IMR-90 (cell line): Measurements from ENCODE around the gene POLR2I. TPM values are rescaled to one million over a fixed set of nuclear protein-coding genes. Genes with fewer than 3 reads are reported as not detected.

ENCODE experiments used
- ATAC-seq: fragments of 200-7000 bp; cut with Tn5 transposase; 2 replicates; pipeline ENCODE4 v1.9.1; 2020; ENCODE audit warnings: low read depth, mild to moderate bottlenecking, moderate library complexity
- BruUV-seq: library from RNA; stranded (reverse); fragments of 400-500 nt; replicated peaks from 2 replicates; lab custom pipeline; 2021; lab: Mats Ljungman, UMichigan
- CTCF ChIA-PET: fragments of 300-600 bp; formaldehyde crosslinking; extraction: SDS; loops from one replicate; lab custom pipeline; 2021; ENCODE audit warnings: antibody characterized with exemption; lab: Yijun Ruan, JAX
- POLR2A ChIA-PET: fragments of 300-600 bp; sonication (Branson Sonifier 250); formaldehyde crosslinking; loops from one replicate; lab custom pipeline; 2022; ENCODE audit warnings: antibody characterized with exemption; ENCODE audit not compliant: unreplicated experiment; lab: Charles Lee
- DNase-seq: peaks from one replicate; pipeline ENCODE4 v3.0.0; 2013
- H2AFZ ChIP-seq: replicated peaks from 2 replicates; pipeline ENCODE3; 2013; ENCODE audit warnings: low read length, mild to moderate bottlenecking; ENCODE audit not compliant: poor library complexity
- H2AK5ac ChIP-seq: 2 replicates; pipeline ENCODE4 v1.6.1; 2013; ENCODE audit warnings: low read depth, low read length, inconsistent platforms
- H2AK9ac ChIP-seq: replicated peaks from 2 replicates; pipeline ENCODE3; 2013; ENCODE audit warnings: mild to moderate bottlenecking, low read depth, low read length, moderate library complexity; ENCODE audit not compliant: poor library complexity
- H2BK120ac ChIP-seq: 2 replicates; pipeline ENCODE4 v1.6.1; 2013; ENCODE audit warnings: low read depth, low read length, inconsistent platforms
- H2BK15ac ChIP-seq: 3 replicates; pipeline ENCODE4 v1.6.1; 2013; ENCODE audit warnings: low read depth, low read length, inconsistent platforms
- H2BK20ac ChIP-seq: 2 replicates; pipeline ENCODE4 v1.6.1; 2013; ENCODE audit warnings: low read depth, mild to moderate bottlenecking, inconsistent platforms, low read length, moderate library complexity
- H2BK5ac ChIP-seq: 2 replicates; pipeline ENCODE4 v1.6.1; 2013; ENCODE audit warnings: mild to moderate bottlenecking, low read depth, low read length, inconsistent platforms; ENCODE audit not compliant: poor library complexity, severe bottlenecking
- H3K14ac ChIP-seq: replicated peaks from 2 replicates; pipeline ENCODE4 v1.6.1; 2013; ENCODE audit warnings: low read depth, low read length, inconsistent platforms
- H3K18ac ChIP-seq: 2 replicates; pipeline ENCODE4 v1.6.1; 2013; ENCODE audit warnings: low read depth, low read length, control low read depth
- H3K23ac ChIP-seq: 2 replicates; pipeline ENCODE4 v1.6.1; 2013; ENCODE audit warnings: low read depth, low read length, inconsistent platforms
- H3K27ac ChIP-seq: 2 replicates; pipeline ENCODE4 v1.5.1; 2013; ENCODE audit warnings: mild to moderate bottlenecking, control low read depth, low read length; ENCODE audit not compliant: insufficient read depth
- H3K27me3 ChIP-seq: 2 replicates; pipeline ENCODE4 v1.6.1; 2013; ENCODE audit warnings: low read length; ENCODE audit not compliant: control insufficient read depth, insufficient read depth
- H3K36me3 ChIP-seq: 2 replicates; pipeline ENCODE4 v1.6.1; 2013; ENCODE audit warnings: low read length, mixed read lengths; ENCODE audit not compliant: control insufficient read depth, insufficient read depth
- H3K4ac ChIP-seq: 2 replicates; pipeline ENCODE4 v1.6.1; 2013; ENCODE audit warnings: low read depth, low read length, inconsistent platforms
- H3K4me1 ChIP-seq: 2 replicates; pipeline ENCODE4 v1.6.1; 2013; ENCODE audit warnings: low read length, mixed read lengths; ENCODE audit not compliant: control insufficient read depth, insufficient read depth
- H3K4me2 ChIP-seq: 2 replicates; pipeline ENCODE4 v1.6.1; 2013; ENCODE audit warnings: low read depth, mild to moderate bottlenecking, control low read depth, low read length, moderate library complexity
- H3K4me3 ChIP-seq: 2 replicates; pipeline ENCODE4 v1.5.1; 2013; ENCODE audit warnings: low read depth, mild to moderate bottlenecking, control low read depth, low read length, moderate library complexity; ENCODE audit not compliant: insufficient read depth
- H3K56ac ChIP-seq: 2 replicates; pipeline ENCODE4 v1.6.1; 2013; ENCODE audit warnings: low read length, inconsistent platforms; ENCODE audit not compliant: insufficient read depth; ENCODE audit errors: extremely low read depth
- H3K79me1 ChIP-seq, 2 experiments: 2 replicates each; pipeline ENCODE4 v1.6.1; 2013; ENCODE audit warnings: low read length in 2 of 2, inconsistent platforms in 1 of 2, low read depth in 1 of 2
- H3K9ac ChIP-seq: 2 replicates; pipeline ENCODE4 v1.6.1; 2013; ENCODE audit warnings: low read depth, low read length, control low read depth
- H3K9me1 ChIP-seq: 2 replicates; pipeline ENCODE4 v1.6.1; 2013; ENCODE audit warnings: low read length, inconsistent platforms; ENCODE audit not compliant: insufficient read depth
- H3K9me3 ChIP-seq: 2 replicates; pipeline ENCODE4 v1.6.1; 2013; ENCODE audit warnings: low read length; ENCODE audit not compliant: control insufficient read depth, insufficient read depth
- H4K20me1 ChIP-seq: 2 replicates; pipeline ENCODE4 v1.6.1; 2013; ENCODE audit warnings: low read length, inconsistent platforms; ENCODE audit not compliant: insufficient read depth
- H4K5ac ChIP-seq: 2 replicates; pipeline ENCODE4 v1.6.1; 2013; ENCODE audit warnings: mild to moderate bottlenecking, low read depth, low read length, control low read depth
- H4K8ac ChIP-seq, 2 experiments: 2 replicates each; pipeline ENCODE4 v1.6.1; 2013; ENCODE audit warnings: low read depth in 2 of 2, low read length in 2 of 2, control low read depth in 1 of 2, inconsistent platforms in 1 of 2
- H4K91ac ChIP-seq: 2 replicates; pipeline ENCODE4 v1.6.1; 2013; ENCODE audit warnings: low read depth, low read length, inconsistent platforms; ENCODE audit not compliant: insufficient read depth
- BHLHE40 ChIP-seq: fragments of 150-350 bp; IDR thresholded peaks from 2 replicates; pipeline ENCODE4 v1.6.1; 2016; ENCODE audit warnings: mild to moderate bottlenecking, low read depth, low read length
- CEBPB ChIP-seq: IDR thresholded peaks from 2 replicates; pipeline ENCODE4 v1.6.1; 2012; ENCODE audit warnings: low read depth, low read length, improper control_type of control experiment
- CHD1 ChIP-seq: IDR thresholded peaks from 2 replicates; pipeline ENCODE4 v1.6.1; 2012; ENCODE audit warnings: low read depth, low read length, improper control_type of control experiment
- MAFK ChIP-seq: IDR thresholded peaks from 2 replicates; pipeline ENCODE4 v1.6.1; 2012; ENCODE audit warnings: low read depth, low read length, improper control_type of control experiment
- MAZ ChIP-seq: IDR thresholded peaks from 2 replicates; pipeline ENCODE4 v1.6.1; 2012; ENCODE audit warnings: low read depth, mild to moderate bottlenecking, low read length, improper control_type of control experiment, moderate library complexity, borderline replicate concordance
- NFE2L2 ChIP-seq: fragments of 150-350 bp; IDR thresholded peaks from 2 replicates; pipeline ENCODE4 v1.6.1; 2016; ENCODE audit warnings: low read depth, mild to moderate bottlenecking, low read length
- RAD21 ChIP-seq: IDR thresholded peaks from 2 replicates; pipeline ENCODE4 v1.6.1; 2012; ENCODE audit warnings: low read length, improper control_type of control experiment
- USF2 ChIP-seq: fragments of 150-350 bp; IDR thresholded peaks from 2 replicates; pipeline ENCODE4 v1.6.1; 2017; ENCODE audit warnings: mild to moderate bottlenecking, antibody characterized with exemption, low read length, low read depth
- WGBS, 2 experiments: methylation state at CpG; one replicate each; pipeline versions ENCODE4 v1.1.5 to v1.1.7; 2013; ENCODE audit warnings: missing lambda C conversion rate in 2 of 2; ENCODE audit not compliant: insufficient read length in 1 of 2; ENCODE audit errors: extremely low coverage in 2 of 2; 5-methylcytosine and 5-hydroxymethylcytosine counted together
- dilution Hi-C: fragments of 300-500 bp; cut with HindIII; formaldehyde crosslinking; loops from one replicate; pipeline ENCODE4 v1.14.3; 2018; ENCODE audit warnings: low sequenced_read_pairs; ENCODE audit not compliant: unreplicated experiment
- in situ Hi-C: fragments of 300-500 bp; cut with MboI; formaldehyde crosslinking; loops from 3 replicates; pipeline ENCODE4 v1.14.3; 2019; ENCODE audit warnings: low sequenced_read_pairs, inconsistent platforms, mixed read lengths
- intact Hi-C: fragments of 100-400 bp; cut with micrococcal nuclease; formaldehyde crosslinking; loops from 2 replicates; pipeline ENCODE4 v1.10.0; 2022
- polyA plus RNA-seq, 3 experiments: library from polyadenylated mRNA; depleted of rRNA; stranded (reverse); fragments of >200 nt; gene quantifications; 2 replicates each; pipeline ENCODE4 v1.2.3, GENCODE V29; 2012; ENCODE audit warnings: low replicate concordance in 1 of 3
- total RNA-seq: library from RNA; depleted of rRNA; stranded (reverse); fragments of >200 nt; gene quantifications from 2 replicates; pipeline ENCODE4 v1.2.3, GENCODE V29; 2012
- TF ChIP-seq, protein P1 (sequence below): conservative IDR thresholded peaks from 2 replicates; pipeline ENCODE4 v1.5.1; 2012; ENCODE audit warnings: mild to moderate bottlenecking, low read depth, low read length, improper control_type of control experiment
- TF ChIP-seq, protein P2 (sequence below): fragments of 150-350 bp; IDR thresholded peaks from 2 replicates; pipeline ENCODE4 v1.6.1; 2016; ENCODE audit warnings: low read depth, mild to moderate bottlenecking, low read length, moderate library complexity, borderline replicate concordance

Gene POLR2I
- total and polyA plus RNA-seq, 2 of the 4 experiments (the other 2 are of a cell fraction) = 35.8 to 59.7 TPM

DNA sequence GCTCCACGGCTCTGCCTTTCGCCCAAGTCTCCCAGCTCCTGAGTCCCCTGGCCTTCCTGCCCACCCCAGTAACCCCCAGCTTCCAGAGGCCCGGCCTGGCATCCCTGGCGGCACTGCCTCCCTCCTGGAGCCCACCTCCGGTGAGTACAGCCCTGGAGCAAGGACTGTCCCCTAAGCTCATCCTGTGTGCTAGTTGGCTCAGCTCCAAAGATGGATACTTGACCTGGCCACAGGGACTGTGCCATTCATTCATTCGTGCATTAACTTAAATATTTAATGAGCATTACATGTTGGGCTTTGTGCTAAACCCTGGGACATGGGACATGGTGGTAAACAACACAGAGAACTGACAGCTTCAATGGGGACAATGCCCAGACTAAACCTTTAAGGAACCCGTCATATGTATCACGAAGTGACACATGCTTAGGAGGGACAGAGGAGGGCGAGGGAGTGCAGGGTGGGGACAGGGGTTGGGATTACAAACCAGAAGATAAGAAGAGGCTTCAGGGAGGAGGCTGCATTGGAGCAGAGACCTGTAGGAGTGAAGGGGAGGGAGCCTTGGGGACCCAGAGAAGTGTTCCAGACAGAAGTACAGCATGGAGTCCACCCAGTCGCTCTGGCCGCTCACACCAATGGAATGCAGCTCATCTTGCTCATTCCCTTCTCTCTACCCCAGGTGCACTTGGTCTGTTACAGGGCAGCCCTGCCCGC lies 10.7 kb downstream of the POLR2I start:
- peaks cover 0 to 3% of the 10 kb centered on the region in 2 experiments; a peak in 1 of 4 replicates for H3K79me1 ChIP-seq
- H3K9me3 ChIP-seq = no peaks in the 10 kb centered on the region
- H2AFZ ChIP-seq = peak overlapping the region; percentile 1
- no peaks in the 10 kb centered on the region for H3K4me1 ChIP-seq
- no peak overlapping the region for H4K8ac ChIP-seq
- H3K9ac ChIP-seq = no peak overlapping the region
- no peak overlapping the region for H2BK20ac ChIP-seq
- no peak overlapping the region for H3K4me2 ChIP-seq
- no peaks in the 10 kb centered on the region for H3K9me1 ChIP-seq
- no peak overlapping the region for H2BK5ac ChIP-seq
- no peak overlapping the region for H2AK5ac ChIP-seq
- H3K23ac ChIP-seq = no peak overlapping the region
- in situ Hi-C loops = no loop called here
- no TSS peak for BruUV-seq
- no peak overlapping the region for H3K56ac ChIP-seq
- no peaks in the 10 kb centered on the region for H4K20me1 ChIP-seq
- ChIA-PET CTCF (no interaction called here), POLR2A (no interaction called here)
- H3K4ac ChIP-seq = no peak overlapping the region
- H3K27me3 ChIP-seq = no peaks in the 10 kb centered on the region
- TF ChIP-seq BHLHE40 = no peak
- TF ChIP-seq, protein P1, sequence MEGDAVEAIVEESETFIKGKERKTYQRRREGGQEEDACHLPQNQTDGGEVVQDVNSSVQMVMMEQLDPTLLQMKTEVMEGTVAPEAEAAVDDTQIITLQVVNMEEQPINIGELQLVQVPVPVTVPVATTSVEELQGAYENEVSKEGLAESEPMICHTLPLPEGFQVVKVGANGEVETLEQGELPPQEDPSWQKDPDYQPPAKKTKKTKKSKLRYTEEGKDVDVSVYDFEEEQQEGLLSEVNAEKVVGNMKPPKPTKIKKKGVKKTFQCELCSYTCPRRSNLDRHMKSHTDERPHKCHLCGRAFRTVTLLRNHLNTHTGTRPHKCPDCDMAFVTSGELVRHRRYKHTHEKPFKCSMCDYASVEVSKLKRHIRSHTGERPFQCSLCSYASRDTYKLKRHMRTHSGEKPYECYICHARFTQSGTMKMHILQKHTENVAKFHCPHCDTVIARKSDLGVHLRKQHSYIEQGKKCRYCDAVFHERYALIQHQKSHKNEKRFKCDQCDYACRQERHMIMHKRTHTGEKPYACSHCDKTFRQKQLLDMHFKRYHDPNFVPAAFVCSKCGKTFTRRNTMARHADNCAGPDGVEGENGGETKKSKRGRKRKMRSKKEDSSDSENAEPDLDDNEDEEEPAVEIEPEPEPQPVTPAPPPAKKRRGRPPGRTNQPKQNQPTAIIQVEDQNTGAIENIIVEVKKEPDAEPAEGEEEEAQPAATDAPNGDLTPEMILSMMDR = no peak
- TF ChIP-seq NFE2L2 = no peak
- no peak for TF ChIP-seq MAZ
- TF ChIP-seq, protein P2, sequence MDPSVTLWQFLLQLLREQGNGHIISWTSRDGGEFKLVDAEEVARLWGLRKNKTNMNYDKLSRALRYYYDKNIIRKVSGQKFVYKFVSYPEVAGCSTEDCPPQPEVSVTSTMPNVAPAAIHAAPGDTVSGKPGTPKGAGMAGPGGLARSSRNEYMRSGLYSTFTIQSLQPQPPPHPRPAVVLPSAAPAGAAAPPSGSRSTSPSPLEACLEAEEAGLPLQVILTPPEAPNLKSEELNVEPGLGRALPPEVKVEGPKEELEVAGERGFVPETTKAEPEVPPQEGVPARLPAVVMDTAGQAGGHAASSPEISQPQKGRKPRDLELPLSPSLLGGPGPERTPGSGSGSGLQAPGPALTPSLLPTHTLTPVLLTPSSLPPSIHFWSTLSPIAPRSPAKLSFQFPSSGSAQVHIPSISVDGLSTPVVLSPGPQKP = no peak
- TF ChIP-seq USF2 = no peak
- no peak for TF ChIP-seq RAD21
- TF ChIP-seq MAFK = no peak
- no peak for TF ChIP-seq CHD1
- TF ChIP-seq CEBPB = no peak
- no peak overlapping the region for H3K14ac ChIP-seq
- intact Hi-C loops = no loop called here
- DNase-seq (peak; percentile 30), ATAC-seq (peak; percentile 28; the same call in 1 of the 2 replicates)
- no peak overlapping the region for H3K27ac ChIP-seq
- H2BK15ac ChIP-seq = no peak overlapping the region
- H3K36me3 ChIP-seq = peaks cover 8% of the 10 kb centered on the region
- no peak overlapping the region for H2BK120ac ChIP-seq
- no peak overlapping the region for H3K18ac ChIP-seq
- dilution Hi-C loops = no loop called here
- peak overlapping the region; percentile 40 for H2AK9ac ChIP-seq
- 100% methylated on average over 1 of the region's 12 CpGs; no CpG with 5 or more reads in 1 of the 2 experiments for WGBS, 2 experiments
- H4K91ac ChIP-seq = no peak overlapping the region
- no peak overlapping the region for H4K5ac ChIP-seq
- no peak overlapping the region for H3K4me3 ChIP-seq
